Measurements from ENCODE around the gene ZMYM2. TPM values are rescaled to one million over a fixed set of nuclear protein-coding genes. Genes with fewer than 3 reads are reported as not detected.
A peak's percentile ranks its signal among the peaks of the same experiment; 100 is the strongest.

The ZMYM2 gene
- total and polyA plus RNA-seq, 10 of the 15 experiments (the other 5 are each of a cell fraction or from before 2014, with no cell fraction given), result 9.5 to 60.4 (median 34.6) TPM

DNA sequence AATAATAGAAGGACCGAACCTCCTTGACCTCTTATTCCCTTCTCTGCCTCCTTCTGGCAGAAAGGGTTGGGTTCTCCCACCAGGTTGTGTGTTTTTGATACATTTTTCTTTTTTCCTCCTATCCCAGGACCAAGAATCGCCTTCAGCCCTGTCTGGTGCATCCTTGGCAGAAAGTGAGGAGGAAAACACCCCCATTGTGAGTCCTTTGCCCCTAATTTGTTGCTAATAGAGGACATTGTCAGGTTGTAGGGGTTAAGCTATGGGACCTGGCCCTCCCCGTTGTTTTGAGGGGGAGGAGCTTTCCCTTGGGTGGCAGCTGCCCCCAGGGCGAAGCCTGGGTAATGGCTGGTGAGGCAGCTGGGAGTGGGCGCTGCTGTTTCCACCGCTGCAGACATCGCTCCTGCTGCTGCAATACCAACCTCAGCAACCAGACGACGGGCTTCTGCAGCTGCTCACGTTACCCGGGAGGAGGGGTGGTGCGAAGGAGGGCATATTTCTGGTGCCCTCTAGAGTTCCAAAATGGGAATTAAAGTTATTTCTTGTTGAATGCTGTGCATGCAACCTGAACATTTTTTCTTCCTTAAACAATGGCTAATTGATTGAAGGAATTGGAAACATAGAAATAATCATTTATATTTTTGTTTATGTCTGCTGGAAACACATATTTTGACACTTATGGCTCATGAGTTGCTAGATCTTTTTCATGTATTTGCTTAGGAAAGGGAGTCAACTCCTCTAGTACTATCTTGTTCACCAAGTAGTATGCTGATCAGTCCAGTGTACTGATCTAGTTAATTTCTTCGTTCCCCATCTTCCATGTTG is 1.5 kb downstream of the ZMYM2 start (continued):
- TF ChIP-seq, protein P1, sequence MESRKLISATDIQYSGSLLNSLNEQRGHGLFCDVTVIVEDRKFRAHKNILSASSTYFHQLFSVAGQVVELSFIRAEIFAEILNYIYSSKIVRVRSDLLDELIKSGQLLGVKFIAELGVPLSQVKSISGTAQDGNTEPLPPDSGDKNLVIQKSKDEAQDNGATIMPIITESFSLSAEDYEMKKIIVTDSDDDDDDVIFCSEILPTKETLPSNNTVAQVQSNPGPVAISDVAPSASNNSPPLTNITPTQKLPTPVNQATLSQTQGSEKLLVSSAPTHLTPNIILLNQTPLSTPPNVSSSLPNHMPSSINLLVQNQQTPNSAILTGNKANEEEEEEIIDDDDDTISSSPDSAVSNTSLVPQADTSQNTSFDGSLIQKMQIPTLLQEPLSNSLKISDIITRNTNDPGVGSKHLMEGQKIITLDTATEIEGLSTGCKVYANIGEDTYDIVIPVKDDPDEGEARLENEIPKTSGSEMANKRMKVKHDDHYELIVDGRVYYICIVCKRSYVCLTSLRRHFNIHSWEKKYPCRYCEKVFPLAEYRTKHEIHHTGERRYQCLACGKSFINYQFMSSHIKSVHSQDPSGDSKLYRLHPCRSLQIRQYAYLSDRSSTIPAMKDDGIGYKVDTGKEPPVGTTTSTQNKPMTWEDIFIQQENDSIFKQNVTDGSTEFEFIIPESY (IDR thresholded peaks at IDR 0.05), result no peak
- TF ChIP-seq, protein P2, sequence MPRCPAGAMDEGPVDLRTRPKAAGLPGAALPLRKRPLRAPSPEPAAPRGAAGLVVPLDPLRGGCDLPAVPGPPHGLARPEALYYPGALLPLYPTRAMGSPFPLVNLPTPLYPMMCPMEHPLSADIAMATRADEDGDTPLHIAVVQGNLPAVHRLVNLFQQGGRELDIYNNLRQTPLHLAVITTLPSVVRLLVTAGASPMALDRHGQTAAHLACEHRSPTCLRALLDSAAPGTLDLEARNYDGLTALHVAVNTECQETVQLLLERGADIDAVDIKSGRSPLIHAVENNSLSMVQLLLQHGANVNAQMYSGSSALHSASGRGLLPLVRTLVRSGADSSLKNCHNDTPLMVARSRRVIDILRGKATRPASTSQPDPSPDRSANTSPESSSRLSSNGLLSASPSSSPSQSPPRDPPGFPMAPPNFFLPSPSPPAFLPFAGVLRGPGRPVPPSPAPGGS (IDR thresholded peaks at IDR 0.05; ENCODE audit: borderline replicate concordance, insufficient read depth, low read depth, low read length, poor library complexity, severe bottlenecking), result no peak
- TF ChIP-seq, protein P3, sequence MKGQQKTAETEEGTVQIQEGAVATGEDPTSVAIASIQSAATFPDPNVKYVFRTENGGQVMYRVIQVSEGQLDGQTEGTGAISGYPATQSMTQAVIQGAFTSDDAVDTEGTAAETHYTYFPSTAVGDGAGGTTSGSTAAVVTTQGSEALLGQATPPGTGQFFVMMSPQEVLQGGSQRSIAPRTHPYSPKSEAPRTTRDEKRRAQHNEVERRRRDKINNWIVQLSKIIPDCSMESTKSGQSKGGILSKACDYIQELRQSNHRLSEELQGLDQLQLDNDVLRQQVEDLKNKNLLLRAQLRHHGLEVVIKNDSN (IDR thresholded peaks at IDR 0.05; ENCODE audit: borderline replicate concordance, extremely low read length, insufficient read depth, low read depth, low read length), result no peak
- TF ChIP-seq SUZ12 (IDR thresholded peaks at IDR 0.05; ENCODE audit: unreplicated experiment), result no peak
- no peak for TF ChIP-seq TARDBP (IDR thresholded peaks at IDR 0.05; ENCODE audit: borderline replicate concordance)
- TF ChIP-seq CREM (IDR thresholded peaks at IDR 0.05; ENCODE audit: low read depth), result peak; percentile 61
- peak; percentile 83 for TF ChIP-seq TCF3 (IDR thresholded peaks at IDR 0.05; ENCODE audit: borderline replicate concordance, insufficient read depth, low read depth, low read length)
- no peak for TF ChIP-seq BCL11A (IDR thresholded peaks at IDR 0.05; ENCODE audit: low read depth, low read length)
- TF ChIP-seq, protein P4, sequence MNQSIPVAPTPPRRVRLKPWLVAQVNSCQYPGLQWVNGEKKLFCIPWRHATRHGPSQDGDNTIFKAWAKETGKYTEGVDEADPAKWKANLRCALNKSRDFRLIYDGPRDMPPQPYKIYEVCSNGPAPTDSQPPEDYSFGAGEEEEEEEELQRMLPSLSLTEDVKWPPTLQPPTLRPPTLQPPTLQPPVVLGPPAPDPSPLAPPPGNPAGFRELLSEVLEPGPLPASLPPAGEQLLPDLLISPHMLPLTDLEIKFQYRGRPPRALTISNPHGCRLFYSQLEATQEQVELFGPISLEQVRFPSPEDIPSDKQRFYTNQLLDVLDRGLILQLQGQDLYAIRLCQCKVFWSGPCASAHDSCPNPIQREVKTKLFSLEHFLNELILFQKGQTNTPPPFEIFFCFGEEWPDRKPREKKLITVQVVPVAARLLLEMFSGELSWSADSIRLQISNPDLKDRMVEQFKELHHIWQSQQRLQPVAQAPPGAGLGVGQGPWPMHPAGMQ (IDR thresholded peaks at IDR 0.05; ENCODE audit: borderline replicate concordance), result no peak
- TF ChIP-seq, protein P5, sequence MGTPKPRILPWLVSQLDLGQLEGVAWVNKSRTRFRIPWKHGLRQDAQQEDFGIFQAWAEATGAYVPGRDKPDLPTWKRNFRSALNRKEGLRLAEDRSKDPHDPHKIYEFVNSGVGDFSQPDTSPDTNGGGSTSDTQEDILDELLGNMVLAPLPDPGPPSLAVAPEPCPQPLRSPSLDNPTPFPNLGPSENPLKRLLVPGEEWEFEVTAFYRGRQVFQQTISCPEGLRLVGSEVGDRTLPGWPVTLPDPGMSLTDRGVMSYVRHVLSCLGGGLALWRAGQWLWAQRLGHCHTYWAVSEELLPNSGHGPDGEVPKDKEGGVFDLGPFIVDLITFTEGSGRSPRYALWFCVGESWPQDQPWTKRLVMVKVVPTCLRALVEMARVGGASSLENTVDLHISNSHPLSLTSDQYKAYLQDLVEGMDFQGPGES (IDR thresholded peaks at IDR 0.05), result no peak
- TF ChIP-seq ASH2L (IDR thresholded peaks at IDR 0.05; ENCODE audit: borderline replicate concordance, low read depth), result no peak
- TF ChIP-seq POLR2A (IDR thresholded peaks at IDR 0.05; ENCODE audit: low read depth, low read length), result peak; percentile 70
- no peak for TF ChIP-seq MEF2A (IDR thresholded peaks at IDR 0.05; ENCODE audit: insufficient read depth, low read depth, low read length)
- TF ChIP-seq RBBP5 (conservative IDR thresholded peaks at IDR 0.05), result no peak
- no peak for TF ChIP-seq RELA (IDR thresholded peaks at IDR 0.05; ENCODE audit: borderline replicate concordance, partially characterized antibody)
- TF ChIP-seq MYC (IDR thresholded peaks at IDR 0.05; ENCODE audit: insufficient read depth, insufficient read length, insufficient replicate concordance, low read length, severe bottlenecking), result no peak
- TF ChIP-seq, protein P6, sequence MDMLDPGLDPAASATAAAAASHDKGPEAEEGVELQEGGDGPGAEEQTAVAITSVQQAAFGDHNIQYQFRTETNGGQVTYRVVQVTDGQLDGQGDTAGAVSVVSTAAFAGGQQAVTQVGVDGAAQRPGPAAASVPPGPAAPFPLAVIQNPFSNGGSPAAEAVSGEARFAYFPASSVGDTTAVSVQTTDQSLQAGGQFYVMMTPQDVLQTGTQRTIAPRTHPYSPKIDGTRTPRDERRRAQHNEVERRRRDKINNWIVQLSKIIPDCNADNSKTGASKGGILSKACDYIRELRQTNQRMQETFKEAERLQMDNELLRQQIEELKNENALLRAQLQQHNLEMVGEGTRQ (IDR thresholded peaks at IDR 0.05; ENCODE audit: borderline replicate concordance, low read depth, low read length), result no peak; the same call in 1 of the 2 replicates
- peak; percentile 68; the same call in 1 of the 2 replicates for TF ChIP-seq SMARCA5 (IDR thresholded peaks at IDR 0.05)
- peak; percentile 22; the same call in 1 of the 2 replicates for TF ChIP-seq IKZF1 (conservative IDR thresholded peaks at IDR 0.05)
- TF ChIP-seq, protein P7, sequence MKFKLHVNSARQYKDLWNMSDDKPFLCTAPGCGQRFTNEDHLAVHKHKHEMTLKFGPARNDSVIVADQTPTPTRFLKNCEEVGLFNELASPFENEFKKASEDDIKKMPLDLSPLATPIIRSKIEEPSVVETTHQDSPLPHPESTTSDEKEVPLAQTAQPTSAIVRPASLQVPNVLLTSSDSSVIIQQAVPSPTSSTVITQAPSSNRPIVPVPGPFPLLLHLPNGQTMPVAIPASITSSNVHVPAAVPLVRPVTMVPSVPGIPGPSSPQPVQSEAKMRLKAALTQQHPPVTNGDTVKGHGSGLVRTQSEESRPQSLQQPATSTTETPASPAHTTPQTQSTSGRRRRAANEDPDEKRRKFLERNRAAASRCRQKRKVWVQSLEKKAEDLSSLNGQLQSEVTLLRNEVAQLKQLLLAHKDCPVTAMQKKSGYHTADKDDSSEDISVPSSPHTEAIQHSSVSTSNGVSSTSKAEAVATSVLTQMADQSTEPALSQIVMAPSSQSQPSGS (IDR thresholded peaks at IDR 0.05; ENCODE audit: low read length), result no peak
